Measurements from ENCODE around the gene TOM1L2. TPM values are rescaled to one million over a fixed set of nuclear protein-coding genes. Genes with fewer than 3 reads are reported as not detected.

TOM1L2 gene
- total and polyA plus RNA-seq, 8 donors = 20.3 to 28.2 (median 22.2) TPM

DNA sequence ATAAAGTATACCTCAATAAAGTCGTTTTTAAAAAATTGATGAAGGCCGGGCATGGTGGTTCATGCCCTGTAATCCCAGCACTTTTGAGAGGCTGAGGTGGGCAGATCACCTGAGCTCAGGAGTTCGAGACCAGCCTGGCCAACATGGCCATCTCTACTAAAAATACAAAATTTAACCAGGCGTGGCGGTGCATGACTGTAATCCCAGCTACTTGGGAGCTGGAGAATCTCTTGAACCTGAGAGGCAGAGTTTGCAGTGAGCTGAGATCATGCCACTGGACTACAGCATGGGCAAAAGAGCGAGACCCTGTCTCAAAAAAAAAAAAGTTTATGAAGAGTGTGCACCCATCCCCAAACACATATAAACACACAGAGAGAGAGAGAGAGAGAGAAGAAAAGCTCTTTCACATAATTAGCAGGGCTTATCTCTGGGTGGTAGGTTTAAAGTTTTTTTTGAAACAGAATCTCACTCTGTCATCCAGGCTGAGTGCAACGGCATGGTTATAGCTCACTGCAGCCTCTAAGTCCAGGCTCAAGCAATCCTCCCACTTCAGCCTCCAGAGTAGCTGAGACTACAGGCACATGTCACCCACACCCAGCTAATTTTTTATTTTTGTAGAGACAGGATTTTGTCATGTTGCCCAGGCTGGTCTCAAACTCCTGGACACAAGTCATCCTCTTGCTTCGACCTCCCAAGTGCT is 138.4 kb downstream of the TOM1L2 start:
- whole genome bisulfite sequencing, 2 donors = 74 to 77% methylated on average over 8 of the region's 8 CpGs
- DNase-seq (no peak), ATAC-seq (no peak), FAIRE-seq (no peak)
- no peaks in the 10 kb centered on the region for H3K27me3 ChIP-seq
- no peak overlapping the region for H3K27ac ChIP-seq
- TF ChIP-seq, protein P1, sequence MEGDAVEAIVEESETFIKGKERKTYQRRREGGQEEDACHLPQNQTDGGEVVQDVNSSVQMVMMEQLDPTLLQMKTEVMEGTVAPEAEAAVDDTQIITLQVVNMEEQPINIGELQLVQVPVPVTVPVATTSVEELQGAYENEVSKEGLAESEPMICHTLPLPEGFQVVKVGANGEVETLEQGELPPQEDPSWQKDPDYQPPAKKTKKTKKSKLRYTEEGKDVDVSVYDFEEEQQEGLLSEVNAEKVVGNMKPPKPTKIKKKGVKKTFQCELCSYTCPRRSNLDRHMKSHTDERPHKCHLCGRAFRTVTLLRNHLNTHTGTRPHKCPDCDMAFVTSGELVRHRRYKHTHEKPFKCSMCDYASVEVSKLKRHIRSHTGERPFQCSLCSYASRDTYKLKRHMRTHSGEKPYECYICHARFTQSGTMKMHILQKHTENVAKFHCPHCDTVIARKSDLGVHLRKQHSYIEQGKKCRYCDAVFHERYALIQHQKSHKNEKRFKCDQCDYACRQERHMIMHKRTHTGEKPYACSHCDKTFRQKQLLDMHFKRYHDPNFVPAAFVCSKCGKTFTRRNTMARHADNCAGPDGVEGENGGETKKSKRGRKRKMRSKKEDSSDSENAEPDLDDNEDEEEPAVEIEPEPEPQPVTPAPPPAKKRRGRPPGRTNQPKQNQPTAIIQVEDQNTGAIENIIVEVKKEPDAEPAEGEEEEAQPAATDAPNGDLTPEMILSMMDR (IDR thresholded peaks at IDR 0.05) = no peak
- H3K4me3 ChIP-seq = no peak overlapping the region
- intact Hi-C loops (cut with DNase I) = no loop called here
- no peaks in the 10 kb centered on the region for H3K9me3 ChIP-seq
- peaks cover 22 to 41% (median 26%) of the 10 kb centered on the region in 3 donors for H3K4me1 ChIP-seq
- no peaks in the 10 kb centered on the region for H3K36me3 ChIP-seq

DNA sequence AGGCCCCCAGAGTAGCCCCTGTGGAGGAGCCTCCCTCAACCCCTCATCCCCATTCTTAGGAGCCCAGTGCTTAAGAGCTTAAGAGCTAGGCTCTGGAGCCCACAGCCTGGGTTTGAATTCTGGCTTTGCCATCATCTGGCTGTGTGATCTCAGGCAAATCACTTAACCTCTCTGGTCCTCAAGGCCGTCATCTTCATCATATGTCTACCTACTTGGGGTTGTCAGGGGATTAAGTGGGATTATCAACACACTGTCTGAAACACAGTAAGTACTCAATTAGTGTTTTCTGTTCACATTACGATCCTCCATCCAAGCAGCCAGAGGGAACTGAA is 140.2 kb downstream of the TOM1L2 start:
- DNase-seq = no peak
- TF ChIP-seq, protein P1 (IDR thresholded peaks at IDR 0.05) = no peak
- Histone ChIP-seq H3K9me3 (no peaks in the 10 kb centered on the region), H3K27me3 (no peaks in the 10 kb centered on the region), H3K36me3 (no peaks in the 10 kb centered on the region), H3K4me1 (peaks cover 8 to 22% (median 8%) of the 10 kb centered on the region in 3 donors), H3K4me3 (no peak overlapping the region), H3K27ac (no peak overlapping the region)
- intact Hi-C loops (cut with DNase I) = no loop called here
- 89 to 92% methylated on average over 2 of the region's 2 CpGs for WGBS, 2 donors
- no peak for ATAC-seq
- FAIRE-seq = no peak

DNA sequence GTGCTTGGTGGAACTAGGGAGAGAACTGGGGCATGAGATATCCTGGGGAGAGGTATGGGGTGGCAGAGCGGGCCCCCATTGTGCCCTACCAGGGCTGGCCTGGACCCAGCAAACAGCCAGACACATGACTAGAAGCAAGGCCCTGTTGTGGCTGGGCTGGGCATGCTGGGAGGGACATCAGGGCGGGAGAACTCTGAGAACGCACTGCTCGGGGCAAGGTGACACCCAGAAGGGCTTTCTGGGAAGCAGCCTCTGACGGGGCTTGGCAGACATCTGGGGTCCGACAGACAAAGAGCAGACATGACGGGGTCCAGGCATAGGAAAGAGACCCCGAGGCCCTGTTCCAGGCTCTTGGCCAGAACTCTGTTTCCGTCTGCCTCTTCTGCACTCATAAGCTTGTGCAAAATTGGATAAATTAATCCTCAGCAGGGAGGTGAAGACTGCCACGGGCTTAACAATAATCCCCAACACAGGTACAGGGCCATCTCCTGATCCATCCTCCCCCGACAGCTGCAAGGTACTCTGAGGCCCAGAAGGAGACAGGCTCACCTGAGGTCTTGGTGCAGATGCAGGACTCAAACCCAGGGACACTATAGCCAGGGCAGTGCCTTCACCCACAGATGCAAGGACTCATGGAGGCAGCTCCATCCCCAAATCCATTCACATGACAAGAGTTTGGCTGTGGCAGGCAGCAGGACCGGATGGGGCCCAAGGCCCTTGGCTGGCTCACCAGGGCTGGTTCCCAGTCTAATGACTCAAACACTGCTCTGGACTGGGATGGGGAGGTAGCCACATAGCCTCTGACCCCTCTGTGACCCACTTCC is 140.8 kb downstream of the TOM1L2 start:
- Histone ChIP-seq H3K4me3 (no peak overlapping the region), H3K4me1 (peaks cover 7 to 20% (median 8%) of the 10 kb centered on the region in 3 donors), H3K27me3 (no peaks in the 10 kb centered on the region), H3K9me3 (no peaks in the 10 kb centered on the region), H3K27ac (peak overlapping the region in 1 of 4 donors; percentile 35), H3K36me3 (no peaks in the 10 kb centered on the region)
- no peak for FAIRE-seq
- intact Hi-C loops (cut with DNase I) = no loop called here
- TF ChIP-seq, protein P1 (IDR thresholded peaks at IDR 0.05) = no peak
- ATAC-seq = no peak
- WGBS, 2 donors = 73 to 79% methylated on average over 12 of the region's 12 CpGs
- peak in 1 of 6 donors; percentile 56 for DNase-seq

DNA sequence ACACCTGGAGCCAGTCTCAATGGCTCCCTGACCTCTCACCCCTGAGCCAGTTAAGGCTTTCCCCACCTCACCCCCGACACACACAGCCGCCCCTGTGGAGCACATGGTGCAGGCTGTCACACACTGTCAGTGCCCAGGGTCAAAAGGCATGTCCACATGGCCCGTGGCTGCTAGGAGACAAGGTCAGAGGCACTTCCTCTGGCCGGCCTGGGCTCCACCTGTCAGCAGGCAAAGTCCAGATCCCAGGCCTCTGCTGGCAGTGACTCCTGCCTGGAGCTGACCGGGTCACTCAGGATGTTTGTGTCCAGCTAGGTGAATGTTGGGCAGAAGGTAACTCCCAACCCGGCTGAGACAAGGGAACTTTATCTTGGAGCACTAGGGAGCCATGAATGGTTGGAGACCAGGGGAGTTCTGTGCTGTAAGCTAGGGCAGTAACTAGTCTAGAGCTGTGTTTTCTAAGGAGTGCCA is 141.4 kb downstream of the TOM1L2 start:
- peak overlapping the region in 1 of 4 donors; percentile 35 for H3K27ac ChIP-seq
- intact Hi-C loops (cut with DNase I) = no loop called here
- no peak overlapping the region for H3K4me3 ChIP-seq
- WGBS, 2 donors = 16 to 20% methylated on average over 6 of the region's 6 CpGs
- H3K9me3 ChIP-seq = no peaks in the 10 kb centered on the region
- TF ChIP-seq, protein P1 (IDR thresholded peaks at IDR 0.05) = no peak
- H3K36me3 ChIP-seq = no peaks in the 10 kb centered on the region
- FAIRE-seq (no peak), DNase-seq (peak in 1 of 6 donors; percentile 67), ATAC-seq (peak in 3 of 4 donors; percentile 44 to 66 (median 58))
- peaks cover 5 to 20% (median 7%) of the 10 kb centered on the region in 3 donors for H3K4me1 ChIP-seq
- no peaks in the 10 kb centered on the region for H3K27me3 ChIP-seq

DNA sequence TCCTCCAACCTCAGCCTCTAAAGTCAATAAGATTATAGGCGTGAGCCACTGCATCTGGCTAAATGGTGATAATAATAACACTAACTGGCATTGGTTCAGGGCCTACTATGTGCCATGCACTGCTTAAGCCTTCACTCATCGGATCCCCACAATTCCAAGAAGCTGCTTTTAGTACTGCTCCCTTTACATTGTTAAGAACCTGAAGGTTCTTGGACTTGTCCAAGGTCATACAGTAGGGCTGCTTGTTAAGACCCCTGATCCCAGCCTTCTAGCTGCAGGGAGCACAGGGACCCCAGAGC is 142.0 kb downstream of the TOM1L2 start:
- Histone ChIP-seq H3K36me3 (no peaks in the 10 kb centered on the region), H3K27me3 (no peaks in the 10 kb centered on the region), H3K27ac (no peak overlapping the region), H3K9me3 (no peaks in the 10 kb centered on the region), H3K4me1 (peaks cover 2 to 16% (median 3%) of the 10 kb centered on the region in 3 donors), H3K4me3 (no peak overlapping the region)
- FAIRE-seq = no peak
- DNase-seq = no peak
- intact Hi-C loops (cut with DNase I) = no loop called here
- TF ChIP-seq, protein P1 (IDR thresholded peaks at IDR 0.05) = no peak
- 64 to 70% methylated on average over 2 of the region's 2 CpGs for WGBS, 2 donors
- ATAC-seq = no peak
